ENCODE results near the gene RBM43. TPM values are rescaled to one million over a fixed set of nuclear protein-coding genes. Genes with fewer than 3 reads are reported as not detected.

RBM43 gene
- total RNA-seq, 1 donor from 2014 or later = 9.4 TPM

DNA sequence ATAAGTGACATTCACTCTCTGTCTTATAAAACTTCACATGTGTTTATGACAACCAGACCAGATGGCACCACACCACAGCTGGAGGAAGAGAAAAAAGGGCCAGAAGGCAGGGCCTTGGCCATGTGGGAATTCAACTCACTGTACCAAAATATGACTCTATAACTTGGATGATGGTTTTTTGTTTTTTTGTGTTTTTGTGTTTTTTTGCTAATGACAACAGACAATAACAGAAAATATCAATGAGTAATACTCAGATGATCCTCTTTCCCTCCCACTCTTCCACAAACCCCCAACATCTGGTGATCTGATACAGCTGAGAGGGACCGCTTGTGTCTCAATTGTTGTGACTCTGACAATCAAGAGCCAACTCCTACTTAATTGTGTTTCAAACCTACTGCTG lies 15.4 kb upstream of the RBM43 start:
- intact Hi-C loops (cut with DNase I) = no loop called here

DNA sequence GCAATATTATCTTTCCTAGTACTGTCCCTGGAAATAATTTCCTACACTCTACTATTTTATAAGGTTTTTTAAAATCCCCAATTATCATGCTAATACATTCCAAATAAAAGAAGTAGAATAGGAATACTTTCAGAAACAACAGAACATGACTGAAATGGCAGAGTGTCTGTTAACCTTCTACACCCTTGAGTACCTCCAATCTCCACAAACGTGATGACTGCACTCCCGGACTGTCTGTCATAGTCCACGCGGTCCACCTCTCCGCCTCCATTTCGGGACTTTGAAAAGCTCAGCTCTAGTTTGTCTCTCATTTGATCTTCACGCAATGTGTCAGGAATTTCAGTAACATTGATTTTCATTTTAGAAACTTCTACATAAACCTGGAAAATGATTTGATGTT lies 13.6 kb upstream of the RBM43 start:
- no peak overlapping the region for H3K4me3 ChIP-seq
- no peaks in the 10 kb centered on the region for H3K9me3 ChIP-seq
- TF ChIP-seq, protein P1, sequence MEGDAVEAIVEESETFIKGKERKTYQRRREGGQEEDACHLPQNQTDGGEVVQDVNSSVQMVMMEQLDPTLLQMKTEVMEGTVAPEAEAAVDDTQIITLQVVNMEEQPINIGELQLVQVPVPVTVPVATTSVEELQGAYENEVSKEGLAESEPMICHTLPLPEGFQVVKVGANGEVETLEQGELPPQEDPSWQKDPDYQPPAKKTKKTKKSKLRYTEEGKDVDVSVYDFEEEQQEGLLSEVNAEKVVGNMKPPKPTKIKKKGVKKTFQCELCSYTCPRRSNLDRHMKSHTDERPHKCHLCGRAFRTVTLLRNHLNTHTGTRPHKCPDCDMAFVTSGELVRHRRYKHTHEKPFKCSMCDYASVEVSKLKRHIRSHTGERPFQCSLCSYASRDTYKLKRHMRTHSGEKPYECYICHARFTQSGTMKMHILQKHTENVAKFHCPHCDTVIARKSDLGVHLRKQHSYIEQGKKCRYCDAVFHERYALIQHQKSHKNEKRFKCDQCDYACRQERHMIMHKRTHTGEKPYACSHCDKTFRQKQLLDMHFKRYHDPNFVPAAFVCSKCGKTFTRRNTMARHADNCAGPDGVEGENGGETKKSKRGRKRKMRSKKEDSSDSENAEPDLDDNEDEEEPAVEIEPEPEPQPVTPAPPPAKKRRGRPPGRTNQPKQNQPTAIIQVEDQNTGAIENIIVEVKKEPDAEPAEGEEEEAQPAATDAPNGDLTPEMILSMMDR (IDR thresholded peaks at IDR 0.05) = no peak
- H3K36me3 ChIP-seq = peaks cover 76% of the 10 kb centered on the region
- no peak for DNase-seq
- intact Hi-C loops (cut with DNase I) = no loop called here
- no peaks in the 10 kb centered on the region for H3K4me1 ChIP-seq
- ATAC-seq = no peak
- H3K27ac ChIP-seq = no peak overlapping the region
- no peaks in the 10 kb centered on the region for H3K27me3 ChIP-seq

More for the DNA sequence above, 15.4 kb upstream of the RBM43 start:
- Histone ChIP-seq H3K27ac (no peak overlapping the region), H3K36me3 (peaks cover 79% of the 10 kb centered on the region), H3K4me1 (no peaks in the 10 kb centered on the region), H3K27me3 (no peaks in the 10 kb centered on the region), H3K4me3 (no peak overlapping the region), H3K9me3 (no peaks in the 10 kb centered on the region)
- ATAC-seq = no peak
- no peak for DNase-seq
- TF ChIP-seq, protein P1 (IDR thresholded peaks at IDR 0.05) = no peak

DNA sequence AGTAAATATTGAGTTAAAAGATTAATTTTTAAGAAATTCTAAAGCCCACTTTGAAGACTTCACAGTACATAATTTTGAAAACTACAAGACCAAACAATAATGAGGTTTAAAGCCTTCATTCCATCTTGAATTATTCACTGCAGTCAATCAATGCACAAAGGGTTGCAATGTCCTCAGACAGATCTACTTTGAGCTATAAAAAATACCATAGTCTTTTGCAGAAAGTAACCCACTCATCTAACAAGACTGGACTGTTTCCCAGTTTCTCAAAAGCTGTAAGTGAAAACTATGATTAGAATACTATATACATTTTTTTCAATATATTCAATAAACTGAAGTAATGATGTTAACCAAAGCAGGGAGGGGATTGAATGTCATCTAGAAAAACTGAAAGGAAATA lies 10.2 kb upstream of the RBM43 start:
- Histone ChIP-seq H3K4me1 (no peaks in the 10 kb centered on the region), H3K4me3 (no peak overlapping the region), H3K27ac (no peak overlapping the region), H3K9me3 (no peaks in the 10 kb centered on the region), H3K36me3 (peaks cover 48% of the 10 kb centered on the region), H3K27me3 (no peaks in the 10 kb centered on the region)
- no peak for DNase-seq
- intact Hi-C loops (cut with DNase I) = no loop called here
- TF ChIP-seq, protein P1 (IDR thresholded peaks at IDR 0.05) = no peak
- no peak for ATAC-seq

DNA sequence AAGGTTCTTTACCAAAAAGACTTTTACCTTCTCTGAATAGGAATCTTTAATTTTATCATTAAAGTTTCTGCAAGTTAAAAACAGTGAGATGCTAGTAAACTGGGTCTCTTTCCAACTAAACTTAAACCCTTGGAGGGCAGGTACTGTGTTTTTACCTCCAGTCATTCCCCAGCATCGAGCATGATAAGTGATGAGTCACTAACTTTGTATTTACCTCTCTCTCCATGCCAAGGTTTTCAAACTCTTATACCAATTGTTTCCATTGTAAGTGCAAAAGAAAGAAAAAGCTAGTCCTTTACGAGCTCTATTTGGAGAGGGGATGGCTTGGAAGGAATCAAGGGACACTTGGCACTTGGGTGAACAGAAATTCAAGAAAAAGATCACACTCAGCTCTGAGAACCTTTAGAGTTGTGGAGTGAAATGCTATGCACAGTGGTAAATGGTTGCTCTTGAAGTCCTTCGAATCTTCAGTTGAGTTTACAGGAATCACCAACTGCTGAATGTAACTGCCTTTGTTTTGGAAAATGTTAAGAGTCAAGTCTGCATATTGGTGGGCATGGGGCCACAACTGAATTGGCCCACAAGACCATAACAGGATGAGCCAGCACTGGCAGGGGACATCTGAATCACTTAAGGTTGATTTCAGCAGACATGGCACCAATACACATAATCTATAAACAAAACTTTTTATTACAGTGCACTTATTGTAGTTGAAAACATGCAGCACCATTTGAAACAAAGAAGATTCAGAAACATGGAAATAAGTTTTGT lies 8.3 kb upstream of the RBM43 start:
- ATAC-seq (no peak), DNase-seq (no peak)
- TF ChIP-seq, protein P1 (IDR thresholded peaks at IDR 0.05) = no peak
- peaks cover 42% of the 10 kb centered on the region for H3K36me3 ChIP-seq
- no peaks in the 10 kb centered on the region for H3K9me3 ChIP-seq
- no peak overlapping the region for H3K27ac ChIP-seq
- intact Hi-C loops (cut with DNase I) = no loop called here
- H3K4me1 ChIP-seq = no peaks in the 10 kb centered on the region
- H3K27me3 ChIP-seq = no peaks in the 10 kb centered on the region
- no peak overlapping the region for H3K4me3 ChIP-seq

DNA sequence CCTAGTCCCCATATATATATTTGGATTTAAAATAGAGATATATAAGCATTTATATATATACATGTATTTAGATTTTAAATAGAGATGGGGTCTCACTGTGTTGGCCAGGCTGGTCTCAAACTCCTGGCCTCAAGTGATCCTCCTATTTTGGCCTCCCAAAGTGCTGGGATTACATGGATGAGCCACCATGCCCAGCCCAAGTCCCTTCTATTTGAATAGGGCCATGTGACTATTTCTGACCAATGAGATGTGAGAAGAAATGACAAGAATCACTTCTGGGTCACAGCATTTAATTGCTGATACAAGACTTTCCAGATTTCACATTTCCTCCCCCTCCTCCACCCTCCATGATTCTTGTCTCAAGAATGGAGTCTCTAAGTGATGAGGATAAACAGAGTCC lies 6.4 kb upstream of the RBM43 start:
- TF ChIP-seq, protein P1 (IDR thresholded peaks at IDR 0.05) = no peak
- Histone ChIP-seq H3K27me3 (no peaks in the 10 kb centered on the region), H3K36me3 (peaks cover 29% of the 10 kb centered on the region), H3K4me1 (no peaks in the 10 kb centered on the region), H3K9me3 (no peaks in the 10 kb centered on the region), H3K4me3 (no peak overlapping the region), H3K27ac (no peak overlapping the region)
- intact Hi-C loops (cut with DNase I) = no loop called here
- ATAC-seq = no peak
- DNase-seq = no peak

All from upper lobe of right lung (tissue), 1 donor.